Thyroid gland (tissue), 4 donors: ENCODE measurements around the gene FRRS1L. TPM values are rescaled to one million over a fixed set of nuclear protein-coding genes. Genes with fewer than 3 reads are reported as not detected.

ENCODE experiments used
- DNase-seq, 2 donors: peaks; one replicate each; pipeline ENCODE4 v3.0.0-alpha.2; 2019
- H3K27ac ChIP-seq, 3 donors: fragments of 200-600 bp; sonication (generic); 1 replicate in 2 of 3; 2 replicates in 1 of 3; pipeline ENCODE4 v1.5.1; 2016 to 2019; ENCODE audit warnings: mild to moderate bottlenecking in 1 of 3, moderate library complexity in 1 of 3
- H3K27me3 ChIP-seq: fragments of 200-600 bp; sonication (generic); one replicate; pipeline ENCODE4 v1.5.1; 2019
- H3K36me3 ChIP-seq, 2 donors: fragments of 200-600 bp; sonication (generic); one replicate each; pipeline ENCODE4 v1.5.1; 2016 to 2019
- H3K4me1 ChIP-seq, 2 donors: fragments of 200-600 bp; sonication (generic); one replicate each; pipeline ENCODE4 v1.5.1; 2017 to 2019
- H3K4me3 ChIP-seq, 3 donors: fragments of 200-600 bp; sonication (generic); replicated peaks in 1 of 3; 1 replicate in 2 of 3; 2 replicates in 1 of 3; pipeline ENCODE4 v1.5.1; 2016; ENCODE audit warnings: mild to moderate bottlenecking in 1 of 3
- H3K9me3 ChIP-seq: fragments of 200-600 bp; sonication (generic); one replicate; pipeline ENCODE4 v1.5.1; 2017
- POLR2A ChIP-seq, 2 donors: fragments of 450-650 bp; IDR thresholded peaks; one replicate each; pipeline ENCODE4 v1.6.1; 2017; ENCODE audit warnings: antibody characterized with exemption in 2 of 2, mild to moderate bottlenecking in 2 of 2, moderate library complexity in 1 of 2
- WGBS, 2 donors: methylation state at CpG; one replicate each; pipeline ENCODE4 v1.1.5; 2017; 5-methylcytosine and 5-hydroxymethylcytosine counted together
- intact Hi-C: fragments of 100-400 bp; cut with DNase I; formaldehyde crosslinking; loops from one replicate; pipeline ENCODE4 v1.15.1; 2023
- total RNA-seq, 4 donors: library from RNA; depleted of rRNA; stranded (reverse); fragments of >200 nt; gene quantifications; one replicate each; pipeline ENCODE4 v1.2.3, GENCODE V29; 2016
- TF ChIP-seq, protein P1 (sequence below), 6 experiments: fragments of 200-600 bp in 3 of 6; fragments of 450-650 bp in 3 of 6; sonication (generic) in 3 of 6; IDR thresholded peaks; one replicate each; pipeline ENCODE4 v1.5.1; 2016 to 2019; ENCODE audit warnings: antibody characterized with exemption in 6 of 6, mild to moderate bottlenecking in 2 of 6, inconsistent platforms in 1 of 6, moderate library complexity in 1 of 6

FRRS1L gene
- total RNA-seq, 4 donors from 2014 or later, result 0.33 to 11.2 (median 1.4) TPM

GRCh38 chr9:109193974-109194556, 27.0 kb upstream of the FRRS1L start:
- intact Hi-C loops, result loop anchor here (5.0 kb wide), 1 partner anchor 128 kb away; the partner anchor contains the start of gene EPB41L4B
- peaks cover 0 to 3% of the 10 kb centered on the region in 2 donors for H3K4me1 ChIP-seq
- no peak overlapping the region for H3K4me3 ChIP-seq
- WGBS, 2 donors, result 67 to 86% methylated on average over 11 of the region's 11 CpGs
- no peak for DNase-seq
- no peak overlapping the region for H3K27ac ChIP-seq
- TF ChIP-seq, protein P1, sequence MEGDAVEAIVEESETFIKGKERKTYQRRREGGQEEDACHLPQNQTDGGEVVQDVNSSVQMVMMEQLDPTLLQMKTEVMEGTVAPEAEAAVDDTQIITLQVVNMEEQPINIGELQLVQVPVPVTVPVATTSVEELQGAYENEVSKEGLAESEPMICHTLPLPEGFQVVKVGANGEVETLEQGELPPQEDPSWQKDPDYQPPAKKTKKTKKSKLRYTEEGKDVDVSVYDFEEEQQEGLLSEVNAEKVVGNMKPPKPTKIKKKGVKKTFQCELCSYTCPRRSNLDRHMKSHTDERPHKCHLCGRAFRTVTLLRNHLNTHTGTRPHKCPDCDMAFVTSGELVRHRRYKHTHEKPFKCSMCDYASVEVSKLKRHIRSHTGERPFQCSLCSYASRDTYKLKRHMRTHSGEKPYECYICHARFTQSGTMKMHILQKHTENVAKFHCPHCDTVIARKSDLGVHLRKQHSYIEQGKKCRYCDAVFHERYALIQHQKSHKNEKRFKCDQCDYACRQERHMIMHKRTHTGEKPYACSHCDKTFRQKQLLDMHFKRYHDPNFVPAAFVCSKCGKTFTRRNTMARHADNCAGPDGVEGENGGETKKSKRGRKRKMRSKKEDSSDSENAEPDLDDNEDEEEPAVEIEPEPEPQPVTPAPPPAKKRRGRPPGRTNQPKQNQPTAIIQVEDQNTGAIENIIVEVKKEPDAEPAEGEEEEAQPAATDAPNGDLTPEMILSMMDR (IDR thresholded peaks at IDR 0.05), result no peak
- TF ChIP-seq POLR2A (IDR thresholded peaks at IDR 0.05), result no peak
- no peaks in the 10 kb centered on the region for H3K9me3 ChIP-seq
- H3K36me3 ChIP-seq, result no peaks in the 10 kb centered on the region
- H3K27me3 ChIP-seq, result no peaks in the 10 kb centered on the region

DNA sequence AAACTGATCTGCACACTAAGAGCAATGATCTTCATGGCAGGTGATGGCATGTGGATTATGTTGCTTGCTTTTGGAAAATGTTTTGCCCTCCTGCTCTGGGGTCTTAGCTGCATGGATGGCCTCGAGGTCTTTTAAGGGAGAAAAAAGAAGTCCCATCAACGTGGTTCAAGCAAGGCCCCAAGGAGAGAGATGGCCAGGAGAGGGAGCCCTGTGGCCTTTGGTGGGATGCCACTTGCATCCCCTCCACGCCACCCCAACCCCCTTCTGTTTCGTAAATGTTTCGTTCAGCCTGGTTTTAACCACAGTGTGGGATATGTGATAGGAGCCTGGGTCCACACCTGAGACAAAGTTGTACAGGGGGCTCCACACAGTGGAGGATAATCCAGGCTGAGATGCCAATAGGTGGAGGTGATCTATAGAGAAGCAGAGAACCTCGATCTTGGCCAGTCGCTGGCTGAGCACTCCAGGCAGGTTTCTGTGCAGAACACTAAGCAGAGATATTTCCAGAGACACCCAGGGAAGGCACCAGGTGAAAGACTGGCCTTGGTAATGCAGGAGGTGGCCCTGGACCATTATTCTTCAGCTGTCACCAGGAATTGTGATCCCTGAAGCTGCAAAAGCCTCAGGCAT, 25.8 kb upstream of the FRRS1L start:
- intact Hi-C loops, result loop anchor here (5.0 kb wide), 1 partner anchor 129 kb away; the partner anchor contains the start of gene EPB41L4B
- Histone ChIP-seq H3K27me3 (no peaks in the 10 kb centered on the region), H3K27ac (no peak overlapping the region), H3K36me3 (no peaks in the 10 kb centered on the region), H3K9me3 (no peaks in the 10 kb centered on the region), H3K4me1 (peaks cover 0 to 3% of the 10 kb centered on the region in 2 donors), H3K4me3 (no peak overlapping the region)
- peak; percentile 83 to 85 for DNase-seq
- 35 to 40% methylated on average over 6 to 7 of the region's 7 CpGs for WGBS, 2 donors
- TF ChIP-seq, protein P1 (IDR thresholded peaks at IDR 0.05), result peak in 5 of 6 experiments; percentile 19 to 90 (median 78)
- no peak for TF ChIP-seq POLR2A (IDR thresholded peaks at IDR 0.05)

- H3K27me3 ChIP-seq, result no peaks in the 10 kb centered on the region
- H3K27ac ChIP-seq, result no peak overlapping the region
- H3K4me3 ChIP-seq, result no peak overlapping the region
- H3K36me3 ChIP-seq, result no peaks in the 10 kb centered on the region
- 85 to 86% methylated on average over 6 to 9 of the region's 9 CpGs for WGBS, 2 donors
- TF ChIP-seq POLR2A (IDR thresholded peaks at IDR 0.05), result no peak
- TF ChIP-seq, protein P1 (IDR thresholded peaks at IDR 0.05), result no peak
- intact Hi-C loops, result loop anchor here (5.0 kb wide), 1 partner anchor 131 kb away; the partner anchor contains the start of gene EPB41L4B
- no peaks in the 10 kb centered on the region for H3K9me3 ChIP-seq
- peaks cover 0 to 3% of the 10 kb centered on the region in 2 donors for H3K4me1 ChIP-seq
- no peak for DNase-seq
Measured at GRCh38 chr9:109191746-109192145, 24.7 kb upstream of the FRRS1L start.

GRCh38 chr9:109190151-109190550, 23.1 kb upstream of the FRRS1L start:
- Histone ChIP-seq H3K36me3 (no peaks in the 10 kb centered on the region), H3K27ac (no peak overlapping the region), H3K9me3 (no peaks in the 10 kb centered on the region), H3K4me1 (peaks cover 0 to 3% of the 10 kb centered on the region in 2 donors), H3K4me3 (no peak overlapping the region), H3K27me3 (no peaks in the 10 kb centered on the region)
- WGBS, 2 donors, result 77 to 80% methylated on average over 1 of the region's 1 CpG
- DNase-seq, result no peak
- intact Hi-C loops, result loop anchor here (5.0 kb wide), 1 partner anchor 132 kb away; the partner anchor contains the start of gene EPB41L4B
- TF ChIP-seq, protein P1 (IDR thresholded peaks at IDR 0.05), result no peak
- no peak for TF ChIP-seq POLR2A (IDR thresholded peaks at IDR 0.05)
